Memory B cell (primary cell): ENCODE results near the gene STK16.
A peak's percentile ranks its signal among the peaks of the same experiment; 100 is the strongest.

ENCODE experiments used
- ATAC-seq: fragments of 150-1000 bp; cut with Tn5 transposase; 2 replicates; pipeline ENCODE4 v1.10.0; 2021; ENCODE audit warnings: low read depth, mild to moderate bottlenecking, moderate library complexity
- DNase-seq, 2 donors: peaks; one replicate each; pipeline ENCODE4 v3.0.0; 2022; ENCODE audit warnings: low spot score in 2 of 2
- H3K27ac Mint-ChIP-seq: one replicate; pipeline ENCODE4 v1.8.0; 2022; ENCODE audit warnings: mild to moderate bottlenecking, moderate library complexity, mixed read lengths
- H3K27me3 Mint-ChIP-seq: one replicate; pipeline ENCODE4 v1.8.0; 2022; ENCODE audit warnings: mixed read lengths
- H3K36me3 Mint-ChIP-seq: one replicate; pipeline ENCODE4 v1.8.0; 2022; ENCODE audit warnings: mild to moderate bottlenecking, mixed read lengths
- H3K4me1 Mint-ChIP-seq: one replicate; pipeline ENCODE4 v1.8.0; 2022; ENCODE audit warnings: mixed read lengths
- H3K4me3 Mint-ChIP-seq: one replicate; pipeline ENCODE4 v1.8.0; 2022; ENCODE audit warnings: mild to moderate bottlenecking, moderate library complexity, mixed read lengths
- H3K9me3 Mint-ChIP-seq: one replicate; pipeline ENCODE4 v1.8.0; 2022; ENCODE audit warnings: mixed read lengths

The STK16 gene

GRCh38 chr2:219287580-219288265 is 42.4 kb downstream of the STK16 start:
- Mint-ChIP-seq H3K27me3 (no peaks in the 10 kb centered on the region), H3K36me3 (peaks cover 12% of the 10 kb centered on the region), H3K4me1 (peaks cover 8% of the 10 kb centered on the region), H3K27ac (no peak overlapping the region), H3K4me3 (no peak overlapping the region), H3K9me3 (no peaks in the 10 kb centered on the region)
- ATAC-seq (no peak), DNase-seq (no peak)

DNA sequence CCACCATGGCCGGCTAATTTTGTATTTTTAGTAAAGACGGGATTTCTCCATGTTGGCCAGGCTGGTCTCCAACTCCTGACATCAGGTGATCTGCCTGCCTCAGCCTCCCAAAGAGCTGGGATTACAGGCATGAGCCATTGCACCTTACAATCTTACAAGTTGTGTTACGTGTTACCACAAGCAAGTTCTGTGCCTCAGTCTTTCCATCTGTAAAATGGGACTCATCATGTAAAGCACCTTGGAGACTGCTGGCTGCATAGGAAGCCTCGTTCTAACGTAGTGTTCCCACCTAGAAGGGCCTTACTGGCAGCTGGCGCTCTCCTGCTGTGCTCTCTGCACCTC is 43.9 kb downstream of the STK16 start:
- Mint-ChIP-seq H3K27me3 (no peaks in the 10 kb centered on the region), H3K27ac (no peak overlapping the region), H3K9me3 (no peaks in the 10 kb centered on the region), H3K4me1 (peaks cover 5% of the 10 kb centered on the region), H3K4me3 (no peak overlapping the region), H3K36me3 (peaks cover 4% of the 10 kb centered on the region)
- no peak for DNase-seq
- no peak for ATAC-seq

GRCh38 chr2:219289537-219290361 is 44.5 kb downstream of the STK16 start:
- no peak for DNase-seq
- peaks cover 9% of the 10 kb centered on the region for H3K4me1 Mint-ChIP-seq
- H3K9me3 Mint-ChIP-seq: no peaks in the 10 kb centered on the region
- H3K27me3 Mint-ChIP-seq: no peaks in the 10 kb centered on the region
- peaks cover 4% of the 10 kb centered on the region for H3K36me3 Mint-ChIP-seq
- ATAC-seq: no peak
- H3K27ac Mint-ChIP-seq: no peak overlapping the region
- H3K4me3 Mint-ChIP-seq: no peak overlapping the region

- no peaks in the 10 kb centered on the region for H3K27me3 Mint-ChIP-seq
- DNase-seq (no peak), ATAC-seq (no peak)
- no peaks in the 10 kb centered on the region for H3K9me3 Mint-ChIP-seq
- H3K36me3 Mint-ChIP-seq: peaks cover 1% of the 10 kb centered on the region
- H3K27ac Mint-ChIP-seq: no peak overlapping the region
- H3K4me1 Mint-ChIP-seq: peaks cover 8% of the 10 kb centered on the region
- no peak overlapping the region for H3K4me3 Mint-ChIP-seq
Measured at GRCh38 chr2:219290381-219291171, 45.3 kb downstream of the STK16 start.

DNA sequence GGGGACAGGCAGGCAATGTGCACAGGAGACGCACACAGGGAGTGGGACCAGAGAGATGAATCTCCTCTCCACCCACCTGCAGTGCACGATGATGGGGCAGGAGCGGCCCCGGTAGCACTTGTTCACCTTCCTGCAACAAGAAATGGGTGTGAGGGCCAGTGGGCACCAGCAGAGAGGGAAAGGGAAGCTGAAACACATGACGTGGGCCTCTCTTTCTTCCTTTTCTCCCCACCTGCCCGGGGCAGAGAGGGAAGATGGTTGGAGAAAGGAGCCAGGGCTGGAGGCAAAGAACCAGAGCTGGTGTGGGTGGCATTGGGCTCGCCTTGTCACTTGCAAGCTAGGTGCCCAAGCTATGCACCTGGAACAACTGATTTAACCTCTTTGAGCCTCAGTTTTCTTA is 46.1 kb downstream of the STK16 start:
- no peaks in the 10 kb centered on the region for H3K27me3 Mint-ChIP-seq
- DNase-seq: no peak
- H3K4me1 Mint-ChIP-seq: peaks cover 10% of the 10 kb centered on the region
- no peaks in the 10 kb centered on the region for H3K9me3 Mint-ChIP-seq
- H3K27ac Mint-ChIP-seq: no peak overlapping the region
- ATAC-seq: no peak
- H3K36me3 Mint-ChIP-seq: no peaks in the 10 kb centered on the region
- H3K4me3 Mint-ChIP-seq: no peak overlapping the region

- Mint-ChIP-seq H3K27ac (no peak overlapping the region), H3K4me1 (peaks cover 10% of the 10 kb centered on the region), H3K27me3 (no peaks in the 10 kb centered on the region), H3K4me3 (no peak overlapping the region), H3K9me3 (no peaks in the 10 kb centered on the region), H3K36me3 (no peaks in the 10 kb centered on the region)
- ATAC-seq (no peak), DNase-seq (no peak)
Measured at GRCh38 chr2:219291910-219292490, 46.7 kb downstream of the STK16 start.

- H3K9me3 Mint-ChIP-seq: no peaks in the 10 kb centered on the region
Measured at GRCh38 chr2:219292616-219293015, 47.3 kb downstream of the STK16 start.

GRCh38 chr2:219293736-219294231 is 48.5 kb downstream of the STK16 start:
- ATAC-seq (no peak), DNase-seq (no peak)
- Mint-ChIP-seq H3K9me3 (no peaks in the 10 kb centered on the region), H3K4me3 (peak overlapping the region; percentile 90), H3K36me3 (no peaks in the 10 kb centered on the region), H3K27ac (peak overlapping the region; percentile 92), H3K27me3 (no peaks in the 10 kb centered on the region), H3K4me1 (peaks cover 10% of the 10 kb centered on the region)

More at GRCh38 chr2:219292616-219293015, 47.3 kb downstream of the STK16 start:
- H3K4me3 Mint-ChIP-seq: no peak overlapping the region
- no peaks in the 10 kb centered on the region for H3K27me3 Mint-ChIP-seq
- H3K4me1 Mint-ChIP-seq: peaks cover 10% of the 10 kb centered on the region
- no peak overlapping the region for H3K27ac Mint-ChIP-seq
- no peak for ATAC-seq
- no peak for DNase-seq
- no peaks in the 10 kb centered on the region for H3K36me3 Mint-ChIP-seq

DNA sequence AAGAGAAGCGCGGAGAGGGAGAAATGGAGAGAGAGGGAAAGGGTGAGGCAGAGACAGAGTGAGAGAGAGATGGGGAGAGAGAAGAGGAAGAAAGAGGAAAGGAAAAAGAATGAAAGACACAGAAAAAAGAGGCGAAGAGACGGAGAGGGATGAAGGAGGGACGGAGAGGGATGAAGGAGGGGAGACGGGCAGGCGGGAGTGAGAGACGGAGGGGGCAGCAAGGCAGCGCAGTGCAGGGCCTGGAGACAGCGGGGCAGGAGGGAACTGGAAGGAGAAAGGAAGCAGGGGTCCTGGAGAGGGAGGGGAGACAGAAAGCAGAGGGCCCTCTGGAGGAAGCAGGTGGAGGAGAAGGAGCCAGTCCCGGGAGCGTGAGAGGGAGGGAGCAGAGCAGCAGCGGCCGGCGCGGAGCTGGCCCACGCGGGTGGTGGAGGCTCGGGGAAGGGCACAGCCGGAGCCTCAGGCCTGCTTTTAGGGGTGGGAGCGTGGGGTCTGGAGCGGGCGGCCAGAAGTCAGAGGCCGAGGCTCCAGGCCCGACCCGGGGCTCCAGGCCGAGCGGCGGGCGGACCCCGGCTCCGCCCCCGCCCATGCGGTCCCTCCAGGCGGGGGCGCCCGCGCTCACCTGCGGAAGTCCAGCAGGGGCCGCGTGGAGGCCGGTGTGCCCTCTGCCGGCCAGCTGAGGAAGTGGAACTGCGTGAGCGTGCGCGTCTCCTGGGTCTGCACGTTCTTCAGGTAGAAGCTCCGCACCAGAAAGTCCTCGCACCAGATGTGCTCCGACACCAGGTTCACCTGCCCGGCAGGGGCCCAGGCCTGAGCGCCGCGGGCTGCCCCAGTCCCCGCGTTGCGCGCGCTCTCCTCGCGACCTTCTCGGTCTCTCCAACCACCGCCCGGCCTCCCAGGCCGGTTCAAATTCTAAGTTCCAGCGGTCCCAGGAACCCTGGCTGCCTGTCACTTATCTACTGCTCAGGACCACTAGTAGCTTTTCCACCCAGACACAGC is 49.4 kb downstream of the STK16 start:
- Mint-ChIP-seq H3K9me3 (no peaks in the 10 kb centered on the region), H3K27ac (peak overlapping the region; percentile 92), H3K36me3 (no peaks in the 10 kb centered on the region), H3K4me3 (peak overlapping the region; percentile 90), H3K27me3 (no peaks in the 10 kb centered on the region), H3K4me1 (peaks cover 10% of the 10 kb centered on the region)
- ATAC-seq (peak; percentile 89), DNase-seq (peak; percentile 92 to 95)

GRCh38 chr2:219296142-219296541 is 50.9 kb downstream of the STK16 start:
- DNase-seq (no peak), ATAC-seq (no peak)
- H3K4me3 Mint-ChIP-seq: no peak overlapping the region
- no peaks in the 10 kb centered on the region for H3K36me3 Mint-ChIP-seq
- H3K27me3 Mint-ChIP-seq: peaks cover 3% of the 10 kb centered on the region
- no peaks in the 10 kb centered on the region for H3K9me3 Mint-ChIP-seq
- H3K4me1 Mint-ChIP-seq: peaks cover 10% of the 10 kb centered on the region
- H3K27ac Mint-ChIP-seq: no peak overlapping the region

DNA sequence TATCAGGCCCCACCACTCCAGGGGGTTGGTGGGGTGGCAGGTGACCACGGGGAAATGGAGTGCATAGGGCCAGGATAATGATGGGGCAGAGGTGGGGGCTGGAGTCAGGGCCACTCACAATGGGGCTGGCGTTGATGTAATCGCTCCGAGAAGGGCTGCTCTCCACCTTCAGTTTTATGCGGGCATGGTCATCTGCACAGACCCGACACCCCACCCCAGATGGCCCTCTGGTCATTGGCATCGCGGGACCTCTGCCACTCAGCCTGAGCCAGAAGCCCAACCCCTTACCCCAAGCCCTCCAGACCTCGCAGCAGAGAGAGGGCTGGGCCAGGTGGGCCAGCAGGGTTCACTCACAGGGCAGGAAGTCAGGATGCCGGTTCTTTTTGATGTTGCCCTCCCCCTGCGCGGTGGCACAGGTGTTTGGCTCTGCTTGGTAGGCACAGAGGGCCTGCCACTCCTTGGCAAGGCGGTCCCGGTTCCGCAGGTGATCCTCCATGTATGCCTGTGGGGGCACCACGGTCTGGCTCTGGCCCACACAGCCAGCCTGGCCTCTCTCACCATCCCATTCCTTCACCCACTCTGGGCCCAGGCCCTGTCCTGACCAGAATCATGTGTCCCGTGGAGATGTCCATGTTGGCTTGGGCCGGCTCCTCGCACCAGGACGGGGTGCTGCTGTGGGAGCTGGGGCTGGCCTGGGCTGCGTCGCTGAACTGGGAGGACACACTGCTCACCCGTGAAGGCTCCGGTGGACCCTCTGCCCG is 51.5 kb downstream of the STK16 start:
- Mint-ChIP-seq H3K4me1 (peaks cover 10% of the 10 kb centered on the region), H3K27me3 (peaks cover 5% of the 10 kb centered on the region), H3K36me3 (no peaks in the 10 kb centered on the region), H3K27ac (no peak overlapping the region), H3K4me3 (no peak overlapping the region), H3K9me3 (no peaks in the 10 kb centered on the region)
- no peak for ATAC-seq
- DNase-seq: no peak

GRCh38 chr2:219297766-219298456 is 52.6 kb downstream of the STK16 start:
- Mint-ChIP-seq H3K9me3 (no peaks in the 10 kb centered on the region), H3K27ac (no peak overlapping the region), H3K4me1 (peaks cover 10% of the 10 kb centered on the region), H3K4me3 (no peak overlapping the region), H3K27me3 (peaks cover 9% of the 10 kb centered on the region), H3K36me3 (no peaks in the 10 kb centered on the region)
- DNase-seq: no peak
- ATAC-seq: no peak
